D721Med (cell line): ENCODE results near the gene PABPN1L.
"Not testable (repeated sequence)": the region's sequence is repeated elsewhere in the genome, so short reads cannot be mapped to it uniquely, and the experiment has no call there.

Source experiments
- DNase-seq: peaks from one replicate; pipeline ENCODE4 v3.0.0; 2011; ENCODE audit warnings: low spot score; ENCODE audit not compliant: insufficient read length
- FAIRE-seq: peaks from 2 replicates; lab custom pipeline; 2011; peaks lifted over from hg19 to GRCh38; lab: Jason Lieb, UNC
- CTCF ChIP-seq: IDR thresholded peaks from 2 replicates; pipeline ENCODE4 v1.5.1; 2012; ENCODE audit warnings: mild to moderate bottlenecking, control low read depth; ENCODE audit not compliant: insufficient read depth; ENCODE audit errors: missing control alignments

PABPN1L gene

GRCh38 chr16:88900662-88901052 is 34.2 kb upstream of the PABPN1L start:
- FAIRE-seq (no peak), DNase-seq (no peak)
- TF ChIP-seq CTCF: no peak

DNA sequence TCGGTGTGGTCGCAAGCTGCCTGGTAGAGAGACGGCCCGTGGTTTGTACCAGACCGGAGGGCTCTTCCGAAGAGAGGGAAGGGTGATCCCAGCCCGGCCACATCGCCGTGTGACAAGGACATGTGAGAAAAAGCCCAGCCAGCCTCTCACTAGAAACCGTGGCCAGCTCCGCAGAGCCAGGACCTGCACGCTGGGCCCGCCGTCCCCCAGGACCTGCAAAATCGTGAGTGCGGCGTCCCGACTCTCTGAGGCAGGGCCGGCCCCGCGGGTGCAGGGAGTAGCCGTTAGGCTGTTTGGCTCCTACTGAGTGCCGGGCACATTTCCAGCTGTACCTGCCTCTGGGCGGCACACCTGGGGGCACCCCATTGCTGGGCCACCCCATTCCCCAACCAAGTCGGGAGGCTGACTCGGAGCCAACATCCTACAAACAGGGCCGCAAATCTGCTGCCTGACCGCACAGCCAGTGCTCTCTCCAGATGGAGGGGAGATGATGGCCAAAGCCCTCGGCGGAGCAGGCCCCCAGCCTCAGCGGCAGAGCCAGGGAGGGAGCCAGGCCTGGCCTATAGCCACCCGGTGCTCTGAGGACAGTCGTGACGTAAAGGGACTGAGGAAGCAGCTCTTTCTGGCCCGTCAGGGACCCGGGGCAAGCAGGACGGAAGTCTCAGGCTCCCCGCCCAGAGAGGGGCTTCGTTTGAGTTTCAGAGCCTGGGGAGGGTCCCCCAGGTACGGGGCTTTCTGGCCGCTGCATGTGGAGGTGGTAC is 33.6 kb upstream of the PABPN1L start:
- DNase-seq (no peak), FAIRE-seq (no peak)
- TF ChIP-seq CTCF: no peak

DNA sequence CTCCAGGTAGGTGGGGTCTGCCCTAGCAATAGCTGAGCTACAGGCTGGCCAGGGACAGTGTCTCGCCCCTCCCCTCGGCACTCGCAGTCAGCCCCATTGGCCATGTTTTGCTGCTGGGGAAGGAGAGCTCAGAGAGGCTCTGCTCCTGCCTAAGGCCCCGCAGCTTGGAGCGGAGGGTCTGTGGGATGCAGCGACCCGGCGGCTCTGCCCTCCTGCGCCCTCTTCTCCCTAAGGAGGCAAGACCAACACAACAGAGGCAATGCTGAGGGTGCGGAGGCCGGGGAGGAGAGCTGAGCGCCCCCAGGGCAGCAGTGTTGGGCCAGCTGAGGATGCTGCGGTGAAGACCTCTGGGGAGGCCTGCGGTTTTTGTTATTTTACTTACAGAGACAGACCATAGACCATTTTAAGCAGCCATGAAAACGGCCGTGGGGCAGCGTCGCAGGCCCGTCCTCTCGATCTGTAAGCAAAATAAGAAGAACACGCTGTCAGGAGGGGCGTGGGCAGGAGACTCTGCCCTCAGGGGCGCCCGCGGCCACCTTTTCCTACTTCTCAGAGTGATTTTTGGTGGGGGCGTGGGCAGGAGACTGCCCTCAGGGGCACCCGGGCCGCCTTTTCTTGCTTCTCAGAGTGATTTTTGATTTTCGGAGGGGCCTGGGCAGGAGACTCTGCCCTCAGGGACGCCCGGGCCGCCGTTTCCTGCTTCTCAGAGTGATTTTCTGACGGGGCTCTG is 31.4 kb upstream of the PABPN1L start:
- no peak for TF ChIP-seq CTCF
- no peak for DNase-seq
- no peak for FAIRE-seq

DNA sequence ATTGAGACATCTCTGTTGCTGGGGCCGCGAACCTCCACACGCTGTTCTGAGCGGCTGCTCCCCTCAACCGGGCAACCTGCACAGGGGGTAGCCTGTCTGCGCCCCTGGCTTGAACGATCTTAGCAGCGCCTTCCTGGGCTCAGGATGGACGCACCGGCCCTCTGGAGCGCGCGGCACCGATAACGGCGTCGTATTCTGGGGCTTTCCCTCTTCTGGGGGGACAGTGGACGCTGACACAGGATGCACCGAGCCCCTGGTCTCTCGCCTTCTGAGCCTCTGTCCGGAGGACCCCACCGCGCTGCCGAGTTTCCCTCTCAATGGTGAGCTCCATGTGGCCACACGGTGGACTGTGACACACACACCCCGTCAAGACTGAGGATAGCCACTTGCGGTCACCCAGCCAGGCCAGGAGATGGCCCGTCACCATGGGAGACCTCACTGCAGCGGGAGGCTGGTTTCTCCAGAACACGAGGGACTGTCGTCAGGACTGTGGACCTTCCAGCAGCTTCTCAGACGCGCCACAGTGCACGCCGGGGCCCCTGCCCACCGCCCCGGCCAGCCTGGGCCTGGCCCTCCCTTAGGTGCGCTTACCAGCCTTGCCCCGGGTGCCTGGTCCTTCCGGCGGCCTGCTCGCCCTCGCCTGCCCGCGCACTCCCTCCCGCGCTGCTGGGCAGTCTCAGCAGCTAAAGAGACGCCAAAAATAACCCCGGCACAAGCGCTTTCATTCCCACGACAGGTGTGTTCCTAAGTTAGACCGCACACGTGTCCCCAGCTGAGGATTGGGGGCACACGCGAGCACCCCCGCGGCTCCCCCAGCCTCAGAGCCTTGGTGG is 30.0 kb upstream of the PABPN1L start:
- DNase-seq: no peak
- no peak for TF ChIP-seq CTCF
- FAIRE-seq: no peak

GRCh38 chr16:88895335-88895734 is 28.9 kb upstream of the PABPN1L start:
- no peak for DNase-seq
- TF ChIP-seq CTCF: no peak

GRCh38 chr16:88894681-88895300 is 28.3 kb upstream of the PABPN1L start:
- TF ChIP-seq CTCF: no peak
- DNase-seq (no peak), FAIRE-seq (no peak)

More at GRCh38 chr16:88895335-88895734, 28.9 kb upstream of the PABPN1L start:
- no peak for FAIRE-seq

- not testable (repeated sequence) for FAIRE-seq, DNase-seq
Measured at GRCh38 chr16:88894266-88894665, 27.8 kb upstream of the PABPN1L start.
